WTC11 (cell line): ENCODE measurements around the gene PABPN1L. TPM values are rescaled to one million over a fixed set of nuclear protein-coding genes. Genes with fewer than 3 reads are reported as not detected.

Experiments
- ELF4 ChIP-seq: sonication (generic); formaldehyde crosslinking; IDR thresholded peaks from 2 replicates; pipeline ENCODE4 v1.8.1; 2022; ENCODE audit warnings: low read depth, mild to moderate bottlenecking, moderate library complexity, missing genetic modification reagents
- EMX1 ChIP-seq: fragments of 250-450 bp; sonication (Bioruptor Pico); IDR thresholded peaks from 2 replicates; pipeline ENCODE4 v1.8.0; 2021; ENCODE audit warnings: mild to moderate bottlenecking
- ETV6 ChIP-seq: sonication (generic); formaldehyde crosslinking; IDR thresholded peaks from 2 replicates; pipeline ENCODE4 v1.8.1; 2022; ENCODE audit warnings: mild to moderate bottlenecking, missing genetic modification reagents
- FOXJ3 ChIP-seq: sonication (generic); formaldehyde crosslinking; IDR thresholded peaks from 2 replicates; pipeline ENCODE4 v1.9.0; 2021; ENCODE audit warnings: missing genetic modification reagents, mild to moderate bottlenecking, borderline replicate concordance
- HMGA2 ChIP-seq: fragments of 250-450 bp; sonication (Bioruptor Pico); IDR thresholded peaks from 2 replicates; pipeline ENCODE4 v1.4.0; 2021; ENCODE audit warnings: mild to moderate bottlenecking, moderate library complexity
- total RNA-seq: library from RNA; stranded (reverse); gene quantifications from 3 replicates; pipeline ENCODE4 v1.2.3, GENCODE V29; 2021
- TF ChIP-seq, protein P1 (sequence below): fragments of 250-450 bp; sonication (Bioruptor Pico); IDR thresholded peaks from 2 replicates; pipeline ENCODE4 v2.1.2; 2022; ENCODE audit warnings: mild to moderate bottlenecking, moderate library complexity

Gene PABPN1L
- total RNA-seq, 1 experiment from 2014 or later = not detected

DNA sequence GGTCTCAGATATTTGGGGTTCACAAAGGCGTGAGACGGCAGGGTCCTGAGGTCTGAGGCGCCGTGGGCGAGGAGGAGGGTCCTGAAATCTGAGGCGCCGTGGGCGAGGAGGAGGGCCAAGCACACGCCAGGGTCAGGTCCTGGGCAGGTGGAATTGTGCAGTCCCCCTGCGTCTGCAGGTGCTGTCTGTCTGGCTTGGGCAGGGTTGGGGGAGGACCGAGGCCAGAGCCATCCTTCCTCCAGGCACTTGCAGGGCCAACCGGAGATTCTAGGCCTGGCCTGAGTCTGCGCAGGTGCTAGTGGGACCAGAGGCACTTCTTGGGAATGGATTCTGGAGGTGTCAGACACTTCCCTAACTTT, 52.3 kb downstream of the PABPN1L start (continued):
- TF ChIP-seq ELF4 (CRISPR knock-in tag) (no peak), EMX1 (CRISPR knock-in tag) (no peak), ETV6 (CRISPR knock-in tag) (no peak), FOXJ3 (CRISPR knock-in tag) (no peak), HMGA2 (no peak)
- TF ChIP-seq, protein P1, sequence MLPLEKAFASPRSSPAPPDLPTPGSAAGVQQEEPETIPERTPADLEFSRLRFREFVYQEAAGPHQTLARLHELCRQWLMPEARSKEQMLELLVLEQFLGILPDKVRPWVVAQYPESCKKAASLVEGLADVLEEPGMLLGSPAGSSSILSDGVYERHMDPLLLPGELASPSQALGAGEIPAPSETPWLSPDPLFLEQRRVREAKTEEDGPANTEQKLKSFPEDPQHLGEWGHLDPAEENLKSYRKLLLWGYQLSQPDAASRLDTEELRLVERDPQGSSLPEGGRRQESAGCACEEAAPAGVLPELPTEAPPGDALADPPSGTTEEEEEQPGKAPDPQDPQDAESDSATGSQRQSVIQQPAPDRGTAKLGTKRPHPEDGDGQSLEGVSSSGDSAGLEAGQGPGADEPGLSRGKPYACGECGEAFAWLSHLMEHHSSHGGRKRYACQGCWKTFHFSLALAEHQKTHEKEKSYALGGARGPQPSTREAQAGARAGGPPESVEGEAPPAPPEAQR (CRISPR knock-in tag) = no peak

Other genes starting within 250 kb of the PABPN1L start
- 0.80 to 1.9 TPM (median 1.5 TPM) in 3 replicates for gene IL17C, start 228.1 kb downstream of the PABPN1L start, total RNA-seq
- gene CYBA, start 215.6 kb downstream of the PABPN1L start, total RNA-seq = 169 to 219 TPM (median 207 TPM) in 3 replicates
- 96.9 to 113 TPM (median 109 TPM) in 3 replicates for gene MVD, start 203.6 kb downstream of the PABPN1L start, total RNA-seq
- gene SNAI3, start 180.2 kb downstream of the PABPN1L start, total RNA-seq = 8.0 to 9.4 TPM (median 9.1 TPM) in 3 replicates
- 38.5 to 46.2 TPM (median 40.5 TPM) in 3 replicates for gene RNF166, start 160.3 kb downstream of the PABPN1L start, total RNA-seq
- gene CTU2, start 160.2 kb downstream of the PABPN1L start, total RNA-seq = 42.1 to 52.4 TPM (median 43.7 TPM) in 3 replicates
- 68.3 to 75.1 TPM (median 71.3 TPM) in 3 replicates for gene PIEZO1, start 81.4 kb downstream of the PABPN1L start, total RNA-seq
- gene CDT1, start 62.9 kb downstream of the PABPN1L start, total RNA-seq = 142 to 154 TPM (median 149 TPM) in 3 replicates
- 272 to 288 TPM (median 282 TPM) in 3 replicates for gene APRT, start 54.7 kb downstream of the PABPN1L start, total RNA-seq
- gene GALNS, start 9.7 kb downstream of the PABPN1L start, total RNA-seq = 23.0 to 29.5 TPM (median 25.8 TPM) in 3 replicates
- gene TRAPPC2L, start 9.5 kb downstream of the PABPN1L start, total RNA-seq = 63.1 to 82.0 TPM (median 64.5 TPM) in 3 replicates
- gene CBFA2T3, start 110.5 kb upstream of the PABPN1L start, total RNA-seq = 1.9 to 2.8 TPM (median 2.6 TPM) in 3 replicates
- 22.9 to 29.5 TPM (median 26.4 TPM) in 3 replicates for gene ACSF3, start 227.2 kb upstream of the PABPN1L start, total RNA-seq